Measurements from ENCODE around the gene PSMD14.

GRCh38 chr2:161420406-161421074, 112.3 kb downstream of the PSMD14 start:
- TF ChIP-seq, protein P1, sequence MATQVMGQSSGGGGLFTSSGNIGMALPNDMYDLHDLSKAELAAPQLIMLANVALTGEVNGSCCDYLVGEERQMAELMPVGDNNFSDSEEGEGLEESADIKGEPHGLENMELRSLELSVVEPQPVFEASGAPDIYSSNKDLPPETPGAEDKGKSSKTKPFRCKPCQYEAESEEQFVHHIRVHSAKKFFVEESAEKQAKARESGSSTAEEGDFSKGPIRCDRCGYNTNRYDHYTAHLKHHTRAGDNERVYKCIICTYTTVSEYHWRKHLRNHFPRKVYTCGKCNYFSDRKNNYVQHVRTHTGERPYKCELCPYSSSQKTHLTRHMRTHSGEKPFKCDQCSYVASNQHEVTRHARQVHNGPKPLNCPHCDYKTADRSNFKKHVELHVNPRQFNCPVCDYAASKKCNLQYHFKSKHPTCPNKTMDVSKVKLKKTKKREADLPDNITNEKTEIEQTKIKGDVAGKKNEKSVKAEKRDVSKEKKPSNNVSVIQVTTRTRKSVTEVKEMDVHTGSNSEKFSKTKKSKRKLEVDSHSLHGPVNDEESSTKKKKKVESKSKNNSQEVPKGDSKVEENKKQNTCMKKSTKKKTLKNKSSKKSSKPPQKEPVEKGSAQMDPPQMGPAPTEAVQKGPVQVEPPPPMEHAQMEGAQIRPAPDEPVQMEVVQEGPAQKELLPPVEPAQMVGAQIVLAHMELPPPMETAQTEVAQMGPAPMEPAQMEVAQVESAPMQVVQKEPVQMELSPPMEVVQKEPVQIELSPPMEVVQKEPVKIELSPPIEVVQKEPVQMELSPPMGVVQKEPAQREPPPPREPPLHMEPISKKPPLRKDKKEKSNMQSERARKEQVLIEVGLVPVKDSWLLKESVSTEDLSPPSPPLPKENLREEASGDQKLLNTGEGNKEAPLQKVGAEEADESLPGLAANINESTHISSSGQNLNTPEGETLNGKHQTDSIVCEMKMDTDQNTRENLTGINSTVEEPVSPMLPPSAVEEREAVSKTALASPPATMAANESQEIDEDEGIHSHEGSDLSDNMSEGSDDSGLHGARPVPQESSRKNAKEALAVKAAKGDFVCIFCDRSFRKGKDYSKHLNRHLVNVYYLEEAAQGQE (IDR thresholded peaks at IDR 0.05; ENCODE audit: insufficient read depth in 1 of 2, low read depth in 2 of 2, low read length in 1 of 2) = no peak
- no peak for TF ChIP-seq SIN3A (IDR thresholded peaks at IDR 0.05; ENCODE audit: borderline replicate concordance, insufficient read depth, low read depth, low read length)
- no peak for TF ChIP-seq TCF7L2 (IDR thresholded peaks at IDR 0.05; ENCODE audit: low read depth, low read length)
- TF ChIP-seq POLR2AphosphoS5 (IDR thresholded peaks at IDR 0.05; ENCODE audit: low read depth, low read length) = no peak
- TF ChIP-seq, protein P2, sequence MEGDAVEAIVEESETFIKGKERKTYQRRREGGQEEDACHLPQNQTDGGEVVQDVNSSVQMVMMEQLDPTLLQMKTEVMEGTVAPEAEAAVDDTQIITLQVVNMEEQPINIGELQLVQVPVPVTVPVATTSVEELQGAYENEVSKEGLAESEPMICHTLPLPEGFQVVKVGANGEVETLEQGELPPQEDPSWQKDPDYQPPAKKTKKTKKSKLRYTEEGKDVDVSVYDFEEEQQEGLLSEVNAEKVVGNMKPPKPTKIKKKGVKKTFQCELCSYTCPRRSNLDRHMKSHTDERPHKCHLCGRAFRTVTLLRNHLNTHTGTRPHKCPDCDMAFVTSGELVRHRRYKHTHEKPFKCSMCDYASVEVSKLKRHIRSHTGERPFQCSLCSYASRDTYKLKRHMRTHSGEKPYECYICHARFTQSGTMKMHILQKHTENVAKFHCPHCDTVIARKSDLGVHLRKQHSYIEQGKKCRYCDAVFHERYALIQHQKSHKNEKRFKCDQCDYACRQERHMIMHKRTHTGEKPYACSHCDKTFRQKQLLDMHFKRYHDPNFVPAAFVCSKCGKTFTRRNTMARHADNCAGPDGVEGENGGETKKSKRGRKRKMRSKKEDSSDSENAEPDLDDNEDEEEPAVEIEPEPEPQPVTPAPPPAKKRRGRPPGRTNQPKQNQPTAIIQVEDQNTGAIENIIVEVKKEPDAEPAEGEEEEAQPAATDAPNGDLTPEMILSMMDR (IDR thresholded peaks at IDR 0.05) = no peak

Data from Panc1 (cell line).